Measurements from ENCODE around the gene SRR.

SRR gene

DNA sequence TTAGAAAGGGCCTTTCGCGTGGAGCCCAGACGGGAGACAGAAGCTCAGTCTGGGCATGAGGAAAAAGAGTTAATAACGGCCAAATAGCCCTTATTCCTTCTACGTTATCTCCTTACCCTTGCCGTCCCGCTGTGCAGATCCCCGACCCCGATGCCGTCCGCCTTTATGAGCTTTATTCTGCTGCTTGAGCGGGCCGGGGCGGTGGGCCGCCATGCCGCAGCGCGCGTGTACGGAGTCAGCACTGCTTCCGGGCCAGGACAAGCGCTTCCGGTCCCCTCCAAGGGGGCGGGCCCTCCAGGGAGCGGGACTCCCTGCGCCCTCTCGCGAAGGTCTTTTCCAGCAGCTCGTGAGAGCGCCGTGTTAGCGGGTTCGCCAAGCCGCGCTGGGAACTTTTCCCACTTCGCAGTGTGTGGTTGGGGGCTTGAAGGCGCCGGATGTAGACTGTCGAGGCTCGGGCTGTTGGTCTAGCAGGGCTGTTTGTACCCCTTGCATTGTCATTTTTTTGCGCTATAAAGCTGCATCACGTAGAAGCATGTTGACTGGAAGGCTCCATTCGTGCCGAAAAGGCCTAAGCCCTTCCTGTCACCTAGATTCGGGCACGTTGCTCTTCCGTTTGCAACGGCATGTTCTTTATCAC is 32.6 kb downstream of the SRR start, which contains the start of gene TSR1:
Gene TSR1 (minus strand): TSS at position 243 of the 637 bp plus-strand sequence. CDS start 30 bp downstream, at position 213.
- Histone ChIP-seq H3K36me3 (peaks cover 51% of the 10 kb centered on the region), H3K27me3 (ENCODE audit: insufficient read depth, low read depth, severe bottlenecking) (no peaks in the 10 kb centered on the region), H3K9me3 (ENCODE audit: severe bottlenecking) (no peaks in the 10 kb centered on the region), H3K27ac (peak within 1 kb of the TSS; percentile 83), H3K4me3 (ENCODE audit: low read depth, low read length) (peak within 1 kb of the TSS; percentile 76)
- peak; percentile 52; the same call in 1 of the 2 replicates for TF ChIP-seq CTCF (IDR thresholded peaks at IDR 0.05; ENCODE audit: low read depth, low read length)
- DNase-seq: peak; percentile 93

- Histone ChIP-seq H3K9me3 (ENCODE audit: severe bottlenecking) (no peaks in the 10 kb centered on the region), H3K36me3 (peaks cover 51% of the 10 kb centered on the region), H3K27me3 (ENCODE audit: insufficient read depth, low read depth, severe bottlenecking) (no peaks in the 10 kb centered on the region), H3K4me3 (ENCODE audit: low read depth, low read length) (peak within 1 kb of the TSS; percentile 76), H3K27ac (peak within 1 kb of the TSS; percentile 83)
- no peak for TF ChIP-seq CTCF (IDR thresholded peaks at IDR 0.05; ENCODE audit: low read depth, low read length)
- peak; percentile 77 for DNase-seq
Measured at GRCh38 chr17:2336852-2337543, 33.2 kb downstream of the SRR start, which contains the start of gene SGSM2. TSS of gene SGSM2 (plus strand) at chr17:2337501. CDS start at chr17:2337689, 188 bp downstream.

DNA sequence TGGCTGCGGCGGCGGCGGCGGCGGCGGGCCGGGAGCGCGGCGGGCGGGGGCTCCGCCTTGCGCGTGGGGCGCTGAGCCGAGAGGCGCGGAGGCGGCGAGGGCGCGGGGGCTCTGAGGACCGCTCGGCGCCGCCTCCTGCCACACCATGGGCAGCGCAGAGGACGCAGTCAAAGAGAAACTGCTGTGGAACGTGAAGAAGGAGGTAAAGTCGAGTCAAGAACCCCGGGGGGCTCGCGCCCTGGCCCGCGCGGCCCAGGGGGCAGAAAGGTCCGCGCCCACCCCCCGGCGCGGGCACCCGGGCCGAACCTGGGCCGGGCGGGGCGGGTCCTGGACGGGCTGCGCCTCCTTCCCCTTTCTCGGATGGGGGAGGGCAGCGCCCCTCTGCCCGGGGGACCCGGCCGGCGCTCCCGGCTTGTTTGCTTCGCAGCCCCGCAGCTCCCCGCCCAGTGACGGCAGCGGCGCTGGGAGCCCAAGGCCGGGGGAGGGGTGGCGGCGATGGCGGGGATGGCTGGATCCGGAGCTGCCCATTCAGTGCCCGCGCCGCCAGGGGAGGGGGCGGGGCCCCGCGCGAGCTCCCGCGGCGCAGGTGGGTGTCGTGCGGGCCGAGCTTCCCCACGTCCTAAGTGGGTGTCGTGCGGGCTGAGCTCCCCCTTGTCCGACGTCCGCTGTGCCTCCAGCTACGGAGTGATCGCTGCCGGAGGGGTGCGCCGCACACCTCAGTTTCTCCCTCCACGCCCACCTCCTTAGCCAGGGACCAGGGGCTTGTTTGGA is 34.0 kb downstream of the SRR start:
- Histone ChIP-seq H3K4me3 (ENCODE audit: low read depth, low read length) (peak overlapping the region; percentile 76), H3K9me3 (ENCODE audit: severe bottlenecking) (no peaks in the 10 kb centered on the region), H3K36me3 (peaks cover 44% of the 10 kb centered on the region), H3K27ac (peak overlapping the region; percentile 78), H3K27me3 (ENCODE audit: insufficient read depth, low read depth, severe bottlenecking) (no peaks in the 10 kb centered on the region)
- DNase-seq: peak; percentile 63
- TF ChIP-seq CTCF (IDR thresholded peaks at IDR 0.05; ENCODE audit: low read depth, low read length): no peak

DNA sequence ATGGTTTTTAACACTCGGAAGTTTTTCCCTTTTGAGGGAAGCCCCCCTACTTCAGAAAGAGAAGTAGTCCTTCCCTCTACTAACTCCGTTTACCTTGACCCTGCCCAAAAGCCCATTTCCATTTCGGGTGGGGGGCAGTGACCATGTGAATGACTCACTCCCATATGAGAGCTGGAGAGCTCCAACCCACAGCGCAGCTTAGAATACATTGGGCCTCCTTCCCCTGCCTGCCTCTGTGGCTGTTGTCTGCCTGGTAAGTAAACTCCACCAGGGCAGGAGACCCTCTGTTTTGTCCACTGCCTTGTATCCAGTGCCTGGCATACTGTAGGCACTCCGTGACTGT is 34.5 kb downstream of the SRR start:
- Histone ChIP-seq H3K27ac (peak overlapping the region; percentile 78), H3K9me3 (ENCODE audit: severe bottlenecking) (no peaks in the 10 kb centered on the region), H3K4me3 (ENCODE audit: low read depth, low read length) (peak overlapping the region; percentile 76), H3K27me3 (ENCODE audit: insufficient read depth, low read depth, severe bottlenecking) (no peaks in the 10 kb centered on the region), H3K36me3 (peaks cover 39% of the 10 kb centered on the region)
- DNase-seq: no peak
- no peak for TF ChIP-seq CTCF (IDR thresholded peaks at IDR 0.05; ENCODE audit: low read depth, low read length)

DNA sequence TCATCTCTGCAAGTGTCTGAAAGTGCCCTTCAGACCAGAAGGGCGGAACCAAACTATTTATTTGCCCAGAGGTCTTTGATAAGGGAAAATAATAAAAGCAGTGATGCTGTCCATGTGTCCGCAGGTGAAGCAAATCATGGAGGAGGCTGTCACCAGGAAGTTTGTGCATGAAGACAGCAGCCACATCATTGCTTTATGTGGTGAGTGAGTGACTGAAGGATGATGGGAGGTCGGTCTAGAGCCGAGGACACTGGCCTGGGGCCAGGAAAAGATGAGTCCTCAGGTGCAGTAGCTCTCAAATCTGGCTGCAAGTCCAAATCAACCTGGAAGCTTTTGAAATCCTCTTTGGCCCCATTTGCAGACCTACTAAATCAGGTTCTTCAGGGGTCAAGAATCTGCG is 39.7 kb downstream of the SRR start:
- no peak for TF ChIP-seq CTCF (IDR thresholded peaks at IDR 0.05; ENCODE audit: low read depth, low read length)
- Histone ChIP-seq H3K27me3 (ENCODE audit: insufficient read depth, low read depth, severe bottlenecking) (no peaks in the 10 kb centered on the region), H3K4me3 (ENCODE audit: low read depth, low read length) (no peak overlapping the region), H3K27ac (no peak overlapping the region), H3K9me3 (ENCODE audit: severe bottlenecking) (no peaks in the 10 kb centered on the region), H3K36me3 (peaks cover 18% of the 10 kb centered on the region)
- DNase-seq: no peak

Measured in WERI-Rb-1 (cell line).